Lower lobe of right lung (tissue), 2 donors: ENCODE results near the gene RYR1. TPM values are rescaled to one million over a fixed set of nuclear protein-coding genes. Genes with fewer than 3 reads are reported as not detected.
A peak's percentile ranks its signal among the peaks of the same experiment; 100 is the strongest.

Experiments
- ATAC-seq, 2 donors: fragments of 200-7000 bp; cut with Tn5 transposase; one replicate each; pipeline ENCODE4 v1.9.1; 2020 to 2022; ENCODE audit warnings: mild to moderate bottlenecking in 2 of 2, moderate library complexity in 2 of 2
- DNase-seq: peaks from one replicate; pipeline ENCODE4 v3.0.0-alpha.2; 2020
- H3K27ac ChIP-seq: fragments of 200-600 bp; one replicate; pipeline ENCODE4 v1.8.0; 2022
- H3K27me3 ChIP-seq: fragments of 200-600 bp; one replicate; pipeline ENCODE4 v1.8.0; 2022; ENCODE audit warnings: low read depth
- H3K36me3 ChIP-seq: fragments of 200-600 bp; one replicate; pipeline ENCODE4 v1.8.0; 2022; ENCODE audit warnings: mild to moderate bottlenecking
- H3K4me1 ChIP-seq: fragments of 200-600 bp; one replicate; pipeline ENCODE4 v1.8.0; 2022
- H3K4me3 ChIP-seq: fragments of 200-600 bp; one replicate; pipeline ENCODE4 v1.8.0; 2022; ENCODE audit warnings: mild to moderate bottlenecking
- H3K9me3 ChIP-seq: fragments of 200-600 bp; one replicate; pipeline ENCODE4 v1.8.0; 2022
- CTCF ChIP-seq: fragments of 200-600 bp; IDR thresholded peaks from one replicate; pipeline ENCODE4 v1.8.0; 2022; ENCODE audit warnings: antibody characterized with exemption, mild to moderate bottlenecking
- intact Hi-C: fragments of 100-400 bp; cut with DNase I; formaldehyde crosslinking; loops from one replicate; pipeline ENCODE4 v1.11.0; 2022
- total RNA-seq: library from RNA; stranded (reverse); fragmentation: NEBNext Ultra II Directional; extraction: Animal tissue kit (Norgen Biotek cat#: 25700); gene quantifications from one replicate; pipeline ENCODE4 v1.2.1, GENCODE V29; 2021
- donor health status: DM: no; HTN: yes; CAD: no; lungs with severe emphysema.

Gene RYR1
- total RNA-seq, 1 donor from 2014 or later, result 9.2 TPM

- no peak overlapping the region for H3K4me3 ChIP-seq
- intact Hi-C loops, result no loop called here
- H3K9me3 ChIP-seq, result no peaks in the 10 kb centered on the region
- no peaks in the 10 kb centered on the region for H3K36me3 ChIP-seq
- H3K4me1 ChIP-seq, result peaks cover 4% of the 10 kb centered on the region
- no peak overlapping the region for H3K27ac ChIP-seq
- peaks cover 20% of the 10 kb centered on the region for H3K27me3 ChIP-seq
- no peak for ATAC-seq
- TF ChIP-seq CTCF, result no peak
- DNase-seq, result peak; percentile 10
Measured at GRCh38 chr19:38563475-38563874, 130.0 kb downstream of the RYR1 start.

- peaks cover 20% of the 10 kb centered on the region for H3K27me3 ChIP-seq
- H3K27ac ChIP-seq, result no peak overlapping the region
- peaks cover 4% of the 10 kb centered on the region for H3K4me1 ChIP-seq
- no peaks in the 10 kb centered on the region for H3K9me3 ChIP-seq
- ATAC-seq (peak; percentile 60 to 64), DNase-seq (no peak)
- TF ChIP-seq CTCF, result no peak
- no peaks in the 10 kb centered on the region for H3K36me3 ChIP-seq
- intact Hi-C loops, result no loop called here
- peak overlapping the region; percentile 39 for H3K4me3 ChIP-seq
Measured at GRCh38 chr19:38564981-38565690, 131.6 kb downstream of the RYR1 start.

- H3K9me3 ChIP-seq, result no peaks in the 10 kb centered on the region
- no peak overlapping the region for H3K27ac ChIP-seq
- intact Hi-C loops, result no loop called here
- ATAC-seq (peak in 1 of 2 donors; percentile 33), DNase-seq (peak; percentile 63)
- H3K36me3 ChIP-seq, result no peaks in the 10 kb centered on the region
- TF ChIP-seq CTCF, result no peak
- peaks cover 20% of the 10 kb centered on the region for H3K27me3 ChIP-seq
- peak overlapping the region; percentile 39 for H3K4me3 ChIP-seq
- peaks cover 4% of the 10 kb centered on the region for H3K4me1 ChIP-seq
Measured at GRCh38 chr19:38565691-38566105, 132.2 kb downstream of the RYR1 start.

- peaks cover 4% of the 10 kb centered on the region for H3K4me1 ChIP-seq
- intact Hi-C loops, result no loop called here
- ATAC-seq (no peak), DNase-seq (no peak)
- H3K27me3 ChIP-seq, result peaks cover 9% of the 10 kb centered on the region
- H3K4me3 ChIP-seq, result no peak overlapping the region
- no peaks in the 10 kb centered on the region for H3K36me3 ChIP-seq
- no peaks in the 10 kb centered on the region for H3K9me3 ChIP-seq
- no peak for TF ChIP-seq CTCF
- H3K27ac ChIP-seq, result no peak overlapping the region
Measured at GRCh38 chr19:38569368-38569983, 136.0 kb downstream of the RYR1 start.

GRCh38 chr19:38571682-38572081, 138.2 kb downstream of the RYR1 start:
- DNase-seq (no peak), ATAC-seq (no peak)
- no peaks in the 10 kb centered on the region for H3K27me3 ChIP-seq
- no peaks in the 10 kb centered on the region for H3K9me3 ChIP-seq
- H3K4me1 ChIP-seq, result no peaks in the 10 kb centered on the region
- intact Hi-C loops, result no loop called here
- no peak overlapping the region for H3K4me3 ChIP-seq
- H3K27ac ChIP-seq, result no peak overlapping the region
- no peaks in the 10 kb centered on the region for H3K36me3 ChIP-seq
- TF ChIP-seq CTCF, result no peak
